NCI-H187 (cell line): Measurements from ENCODE around the gene LPO.

Source experiments
- DNase-seq, 2 experiments: peaks; one replicate each; lab custom pipeline; 2025; lab: John Stamatoyannopoulos, UW

LPO gene

DNA sequence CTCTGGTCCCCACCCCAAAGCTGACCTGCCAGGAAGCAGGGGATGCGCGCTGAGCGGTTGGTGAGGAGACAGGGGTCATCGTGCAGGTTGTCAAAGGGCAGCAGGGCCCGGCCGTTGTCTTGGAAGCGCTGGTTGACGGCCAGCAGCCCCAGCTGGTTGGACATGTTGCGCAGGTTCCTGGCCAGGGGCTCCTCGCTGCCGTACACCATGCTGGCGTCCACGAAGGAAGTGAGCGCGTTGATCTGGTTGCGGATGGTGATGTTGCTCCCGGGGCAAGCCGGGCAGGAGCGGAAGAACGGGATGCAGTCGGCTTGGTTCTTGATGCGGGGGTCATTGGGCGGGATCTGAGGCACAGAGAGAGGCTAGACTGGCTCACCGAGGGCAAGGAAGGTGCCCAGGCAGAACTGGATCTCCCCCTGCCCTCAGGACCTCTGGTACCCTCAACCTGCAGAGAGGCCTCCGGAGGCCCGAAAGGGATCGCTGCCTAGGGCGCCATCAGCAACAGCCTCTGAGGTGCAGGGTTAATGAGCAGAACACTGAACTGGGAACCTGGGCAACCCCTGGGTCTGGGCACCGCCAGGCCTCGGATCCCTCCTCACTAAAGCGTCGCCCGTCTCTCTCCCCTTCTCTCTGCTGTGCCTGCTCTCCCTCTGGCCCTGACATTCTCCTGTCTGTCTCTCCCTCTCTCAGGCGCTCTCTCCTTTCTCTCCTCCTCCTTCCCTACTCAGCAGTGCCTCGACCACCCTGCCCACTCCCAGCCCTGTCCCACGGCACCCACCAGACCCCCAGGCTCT, 39.6 kb downstream of the LPO start:
- no peak for DNase-seq

DNA sequence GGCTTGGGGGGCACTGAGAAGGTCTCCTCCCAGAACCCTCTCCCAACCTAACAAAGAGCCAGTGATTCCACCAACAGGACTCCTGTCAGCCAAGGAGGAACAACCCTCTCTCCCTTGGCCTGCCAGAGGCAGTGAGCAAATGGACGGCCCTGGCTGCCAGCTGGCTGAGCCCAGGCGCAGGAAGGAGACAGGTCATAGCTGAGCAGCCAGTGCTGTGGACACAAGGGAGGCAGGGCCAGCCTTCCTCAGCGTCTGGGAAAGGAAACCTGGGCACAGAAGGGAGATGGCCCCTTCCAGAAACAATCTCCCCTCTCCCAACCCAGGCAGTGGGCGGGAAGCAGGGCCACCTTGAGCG, 40.3 kb downstream of the LPO start:
- DNase-seq, result no peak

DNA sequence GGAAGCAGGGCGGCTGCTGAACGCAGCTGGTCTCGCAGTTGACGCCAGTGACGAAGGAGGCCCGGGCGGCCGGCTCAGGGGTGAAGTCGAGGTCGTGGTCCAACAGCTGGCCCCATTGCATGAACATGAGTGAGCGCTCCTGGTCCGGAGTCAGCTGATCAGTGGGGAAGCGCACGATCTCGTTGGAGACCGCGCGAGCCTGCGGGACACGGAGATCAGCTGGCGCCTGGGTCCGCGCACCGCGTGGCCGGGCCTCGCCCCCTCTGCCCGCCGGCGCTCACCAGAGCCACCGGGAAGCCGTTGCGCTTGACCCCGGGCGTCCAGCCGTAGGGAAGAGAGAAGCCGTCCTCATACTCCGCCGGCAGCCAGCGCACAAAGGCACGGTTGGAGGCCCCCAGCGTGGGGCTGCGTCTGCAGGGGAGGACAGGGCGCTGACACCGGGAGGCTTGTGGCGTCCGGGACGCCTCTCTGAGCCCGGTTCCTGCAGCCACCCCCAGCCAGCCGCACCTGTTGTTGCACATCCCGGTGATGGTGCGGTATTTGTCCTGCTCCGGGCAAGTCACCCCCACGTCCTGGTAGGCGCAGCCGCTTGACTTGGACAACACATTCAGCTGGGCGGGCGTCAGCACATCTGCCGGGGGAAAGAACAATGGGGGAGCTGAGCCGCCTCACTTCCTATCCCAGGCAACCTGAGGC, 40.8 kb downstream of the LPO start:
- DNase-seq, result no peak

DNA sequence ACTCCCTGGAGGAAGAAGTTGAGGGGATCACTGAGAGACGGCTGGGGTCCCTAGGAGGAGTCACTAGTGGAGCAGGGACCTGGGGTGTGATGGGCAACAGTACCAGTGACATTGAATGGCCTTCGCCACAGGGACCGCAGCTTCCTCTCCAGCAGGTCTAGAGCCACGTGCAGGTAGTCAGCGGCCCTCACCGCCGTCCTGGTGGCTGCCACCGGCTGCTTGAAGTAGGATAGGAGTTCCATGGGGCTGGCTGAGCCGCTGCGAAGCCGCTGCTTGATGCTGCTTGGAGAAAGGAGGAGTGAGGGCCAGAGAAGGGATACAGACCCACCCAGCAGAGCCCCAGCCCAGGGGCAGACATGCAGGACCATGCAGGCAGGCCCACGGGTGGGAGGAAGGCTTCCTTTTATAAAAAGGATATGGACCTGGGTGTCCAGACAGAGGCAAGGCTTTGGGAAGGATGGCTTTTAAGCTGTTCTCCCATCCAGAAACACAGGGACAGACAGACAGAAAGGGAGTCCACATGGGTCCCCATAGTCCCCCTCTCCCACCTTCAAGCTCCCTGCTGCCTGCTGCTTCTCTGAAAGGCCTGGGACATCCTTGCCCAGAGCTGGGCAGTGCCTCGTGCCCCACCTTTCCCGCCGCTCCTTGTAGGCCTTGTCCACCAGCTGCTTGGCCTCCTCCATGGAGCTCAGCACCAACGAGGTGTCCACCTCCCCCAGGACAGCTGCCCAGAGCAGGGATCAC, 41.5 kb downstream of the LPO start:
- DNase-seq, result no peak

DNA sequence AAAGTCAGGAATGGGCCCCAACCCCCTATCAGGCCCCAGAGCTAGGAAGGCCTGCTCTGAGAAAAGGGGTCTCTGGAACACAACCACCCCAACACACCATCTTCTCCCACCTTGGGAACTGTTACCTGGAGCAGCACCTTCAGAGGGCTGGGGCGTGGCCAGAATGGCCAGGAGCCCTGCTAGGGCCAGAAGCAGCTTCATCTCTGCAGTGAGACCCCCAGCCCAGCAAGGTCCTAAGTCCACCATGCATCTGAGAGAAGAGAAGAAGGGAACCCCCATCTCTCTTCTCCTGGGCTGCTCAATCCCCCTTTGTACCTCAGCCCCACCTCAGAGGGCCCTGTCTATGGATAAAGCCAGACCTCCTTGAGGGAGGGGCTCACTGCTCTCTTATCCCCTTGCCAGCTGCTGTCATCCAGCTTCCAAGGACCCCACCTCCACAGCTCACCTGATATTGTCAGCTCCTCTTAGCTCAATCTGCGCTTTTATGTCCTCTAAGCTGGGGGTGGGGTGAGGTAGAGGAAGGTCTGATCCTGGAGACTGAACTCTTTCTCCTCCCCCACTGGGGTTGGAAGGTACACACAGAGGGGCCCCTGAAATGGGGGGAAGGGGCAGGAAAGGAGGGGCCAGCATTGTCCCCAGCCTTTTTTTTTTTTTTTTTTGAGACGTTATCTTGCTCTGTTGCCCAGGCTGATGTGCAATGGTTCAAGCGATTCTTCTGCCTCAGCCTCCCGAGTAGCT, 42.3 kb downstream of the LPO start, which contains the start of gene MPO:
Gene MPO (minus strand): TSS at position 456 of the 738 bp plus-strand sequence. CDS start 177 bp downstream, at position 279.
- DNase-seq, result no peak

DNA sequence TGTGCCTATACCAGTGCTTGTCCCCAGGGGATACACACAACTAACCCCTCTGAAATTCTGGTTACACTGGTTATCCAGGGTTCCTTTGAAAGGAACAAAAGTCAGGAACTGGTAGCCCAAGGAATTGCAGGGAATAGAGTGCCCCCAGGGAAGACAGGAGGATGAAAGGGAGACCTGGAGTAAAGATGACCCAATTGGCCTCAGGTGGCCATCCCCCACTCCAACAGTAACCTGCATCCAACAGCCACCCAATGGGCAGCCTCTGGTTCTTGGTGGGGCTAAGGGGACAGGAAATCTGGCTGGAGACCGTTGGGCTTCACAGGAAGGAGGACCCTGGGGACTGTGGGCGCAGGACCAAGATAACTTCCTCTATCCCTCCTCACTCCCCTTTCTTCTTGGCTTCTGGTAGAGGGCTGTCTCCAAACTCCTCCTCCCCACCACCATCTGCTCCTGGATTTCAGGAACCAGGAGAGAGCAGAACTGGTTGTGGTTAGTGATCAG, 43.2 kb downstream of the LPO start:
- DNase-seq, result no peak

DNA sequence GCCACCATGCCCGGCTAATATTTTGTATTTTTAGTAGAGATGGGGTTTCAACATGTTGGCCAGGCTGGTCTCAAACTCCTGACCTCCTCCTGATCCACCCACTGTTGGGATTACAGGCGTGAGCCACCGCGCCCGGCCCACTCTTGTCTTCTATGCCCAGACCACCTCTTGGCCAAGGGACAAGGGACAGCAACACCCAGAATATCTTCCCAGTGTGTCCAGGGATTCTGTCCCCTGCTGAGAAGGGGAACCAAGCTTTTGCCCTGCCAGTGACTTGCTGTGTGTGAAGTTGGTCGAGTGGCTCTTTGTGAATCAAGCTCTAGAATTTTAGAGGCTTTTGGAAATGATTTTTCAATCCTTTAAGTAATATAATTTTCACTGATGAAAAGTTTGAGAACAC, 44.1 kb downstream of the LPO start:
- no peak for DNase-seq

DNA sequence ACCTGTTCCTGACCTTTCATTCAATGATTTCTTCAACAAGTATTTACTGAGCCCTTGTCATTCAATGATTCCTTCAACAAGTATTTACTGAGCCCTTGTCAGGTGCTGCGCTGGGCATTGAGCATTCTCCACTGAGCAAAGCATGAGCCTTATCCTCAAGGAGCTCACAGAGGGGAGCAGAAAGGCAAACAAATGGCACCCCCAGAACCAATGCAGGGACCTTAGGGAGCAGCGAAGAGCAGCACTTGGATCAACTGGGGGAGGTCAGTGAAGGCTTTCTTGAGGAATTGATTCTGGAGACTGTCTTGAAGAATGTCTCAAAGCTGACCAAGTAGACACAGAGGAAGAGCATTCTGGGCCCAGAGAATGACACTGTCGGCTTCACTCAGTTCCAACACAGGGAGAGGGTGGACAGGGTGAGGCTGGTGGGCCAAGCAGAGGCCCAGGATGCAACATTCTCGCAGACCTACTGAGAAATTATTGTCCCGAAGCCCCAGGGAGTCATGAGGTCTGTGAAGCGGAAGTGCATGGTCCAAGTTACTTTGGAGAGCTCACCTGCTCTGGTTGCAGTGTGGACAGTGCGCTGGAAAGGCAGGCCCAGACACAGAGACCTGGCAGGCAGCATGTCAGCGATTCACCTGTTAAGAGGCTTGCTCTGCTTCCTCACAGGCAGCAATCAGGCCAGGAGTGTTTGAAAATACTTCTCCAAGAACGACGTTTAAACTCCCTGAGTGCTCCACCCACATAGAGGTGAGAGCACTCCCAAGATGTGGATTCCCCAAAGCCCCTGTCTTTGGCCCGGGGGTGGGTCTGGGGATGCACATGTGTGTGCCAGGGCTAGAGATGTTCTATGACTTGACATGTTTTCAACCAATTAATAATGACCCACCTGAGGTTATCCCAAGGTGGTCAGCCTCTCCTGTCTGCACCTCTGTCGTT, 45.6 kb downstream of the LPO start:
- no peak for DNase-seq

DNA sequence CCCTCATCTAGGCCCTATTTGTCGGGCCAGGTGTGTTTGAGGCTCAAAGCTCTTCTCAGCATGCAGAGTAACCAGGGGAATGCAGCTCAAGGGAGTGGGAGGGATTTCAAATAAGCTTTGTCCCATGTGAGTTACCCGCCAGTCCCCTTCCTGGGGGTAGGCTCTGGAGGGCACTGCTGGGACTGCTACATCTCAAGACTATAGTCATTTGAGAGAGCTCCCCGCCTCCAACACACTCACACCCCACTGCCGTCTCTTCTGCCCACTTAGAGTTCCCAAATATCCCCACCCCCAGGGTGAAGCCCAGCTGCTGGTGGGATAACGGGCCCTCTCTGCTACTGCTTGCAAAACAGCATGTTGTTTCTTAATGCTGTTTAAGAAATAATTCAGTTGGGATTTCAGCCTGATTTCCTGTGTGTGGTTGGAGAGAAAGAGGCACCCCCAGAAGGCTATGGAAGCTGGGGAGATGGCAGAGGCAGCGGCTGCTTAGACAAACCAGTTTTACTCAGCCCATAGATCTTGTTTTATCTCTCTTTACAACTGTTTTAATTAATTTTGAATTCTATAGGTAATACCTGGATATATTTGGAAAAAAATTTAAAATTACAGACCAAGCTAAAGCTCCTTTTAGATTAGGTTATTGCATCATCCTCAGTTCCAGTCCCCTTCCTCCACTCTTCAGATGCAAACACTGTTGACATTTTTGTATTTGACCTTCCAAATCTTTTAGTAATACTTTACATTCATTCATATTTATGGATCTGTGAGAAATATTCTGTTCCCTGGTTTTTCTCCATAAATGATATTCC, 46.4 kb downstream of the LPO start:
- no peak for DNase-seq

DNA sequence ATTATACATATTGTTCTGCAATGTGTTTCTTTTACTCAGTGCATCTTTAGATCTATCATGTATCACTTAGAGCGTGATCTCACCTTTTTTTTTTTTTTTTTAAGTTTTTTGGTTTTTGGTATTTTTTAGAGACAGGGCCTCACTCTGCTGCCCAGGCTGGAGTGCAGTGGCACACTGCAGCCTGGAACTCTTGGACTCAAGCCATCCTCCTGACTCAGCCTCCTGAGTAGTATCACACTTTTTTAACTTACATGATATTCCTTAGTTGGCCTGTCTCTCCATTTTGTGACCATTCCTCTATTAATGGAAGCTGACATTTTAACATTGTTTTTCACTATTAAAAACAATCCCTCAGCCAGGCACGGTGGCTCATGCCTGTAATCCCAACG, 47.0 kb downstream of the LPO start:
- DNase-seq, result no peak

DNA sequence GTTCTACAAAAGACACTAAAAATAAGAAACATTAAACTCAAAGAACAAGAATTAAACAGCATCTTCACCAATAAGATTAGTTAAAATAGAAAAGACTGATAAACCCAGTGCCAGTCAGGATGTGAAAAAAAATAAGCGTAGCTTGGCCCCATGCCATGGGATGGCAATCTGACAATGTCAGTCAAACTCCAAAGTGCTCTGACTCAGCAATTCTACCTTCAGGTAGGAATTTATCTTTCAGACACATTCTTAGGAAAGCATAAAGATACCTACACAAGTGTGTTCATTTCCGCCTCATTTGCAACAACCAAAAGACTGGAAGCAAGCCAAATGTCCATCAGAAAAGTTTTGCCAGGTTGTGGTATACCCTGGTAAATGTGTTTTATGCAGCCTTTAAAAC, 51.5 kb downstream of the LPO start:
- peak in 1 of 2 experiments; percentile 23 for DNase-seq

DNA sequence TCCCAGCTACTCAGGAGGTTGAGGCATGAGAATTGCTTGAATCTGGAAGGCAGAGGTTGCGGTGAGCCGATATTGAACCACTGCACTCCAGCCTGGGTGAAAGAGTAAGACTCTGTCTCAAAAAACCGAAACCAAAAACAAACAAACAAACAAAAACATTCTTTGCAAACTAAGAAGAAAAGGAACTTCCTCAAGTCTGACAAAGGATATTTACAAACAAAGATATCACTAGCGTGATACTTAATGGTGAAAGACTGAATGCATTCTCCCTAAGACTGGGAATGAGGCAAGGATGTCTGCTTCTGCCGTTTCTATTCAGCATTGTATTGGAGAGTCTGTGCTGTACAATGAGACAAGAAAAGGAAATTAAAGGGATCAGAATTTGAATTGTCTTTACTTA, 52.9 kb downstream of the LPO start:
- no peak for DNase-seq

DNA sequence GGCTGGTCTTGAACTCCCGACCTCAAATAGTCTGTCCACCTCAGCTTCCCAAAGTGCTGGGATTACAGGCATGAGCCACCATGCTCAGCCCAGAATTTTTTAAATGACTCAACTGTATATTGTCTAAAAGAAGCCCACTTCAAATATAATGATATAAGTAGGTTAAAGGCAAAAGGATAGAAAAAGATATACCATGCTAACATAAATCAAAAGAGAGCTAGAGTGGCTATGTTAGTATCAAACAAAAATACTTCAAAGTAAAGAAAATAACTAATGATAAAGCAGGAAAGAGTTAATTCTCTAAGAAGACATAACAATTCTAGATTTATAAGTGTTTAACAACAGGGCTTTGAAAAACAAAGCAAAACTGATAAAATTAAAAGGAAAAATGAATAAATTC, 55.6 kb downstream of the LPO start:
- DNase-seq, result no peak

DNA sequence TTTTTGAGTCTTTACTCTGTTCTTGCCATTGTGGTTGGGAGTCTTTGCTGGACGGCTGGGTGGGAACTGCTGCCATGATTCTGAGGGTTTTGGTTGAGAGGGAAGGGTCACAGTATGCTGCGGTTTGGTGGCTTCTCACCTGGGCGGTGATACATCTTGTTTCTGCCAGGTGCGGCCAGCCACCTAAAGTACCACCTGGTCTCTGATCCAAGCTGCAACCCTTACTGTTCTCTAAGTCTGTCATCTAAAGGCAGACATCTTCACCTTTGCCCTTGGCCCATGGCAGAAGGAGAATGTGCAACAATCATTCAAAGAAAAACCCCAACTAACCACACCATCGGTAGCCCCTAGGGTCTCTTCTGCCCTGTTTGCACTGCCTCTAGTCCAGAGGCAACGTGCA, 62.0 kb downstream of the LPO start:
- no peak for DNase-seq

DNA sequence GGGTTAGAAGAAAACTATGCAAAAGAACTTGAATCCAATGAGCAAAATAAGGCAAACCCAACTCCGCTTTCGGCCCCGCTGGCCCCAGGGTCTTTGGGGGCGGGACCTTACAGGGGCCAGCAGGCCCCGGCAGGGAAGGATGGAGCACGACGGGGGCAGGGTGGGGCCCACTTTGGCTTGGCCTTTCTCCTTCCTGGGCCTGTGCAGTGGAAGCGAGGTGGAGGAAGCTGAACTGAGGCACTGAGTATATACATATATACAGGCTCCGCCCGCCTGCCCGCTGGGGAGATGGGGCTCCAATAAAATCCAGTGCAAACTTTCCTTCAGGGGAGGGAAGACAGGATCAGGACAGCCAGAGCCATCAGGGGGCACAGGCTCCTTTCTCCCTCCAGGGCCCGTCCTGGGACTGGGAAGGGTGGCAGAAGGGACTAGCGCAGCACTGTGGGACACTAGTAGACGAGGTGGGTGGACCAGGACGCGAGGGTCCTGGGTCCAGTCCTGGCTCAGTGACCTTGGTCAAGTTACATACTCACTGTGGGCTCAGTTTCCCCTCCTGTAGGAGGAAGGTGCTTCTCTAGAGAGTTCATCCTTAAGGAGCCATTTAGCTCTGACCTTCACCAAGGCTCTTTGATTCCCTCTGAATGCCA, 63.2 kb downstream of the LPO start:
- DNase-seq, result no peak

DNA sequence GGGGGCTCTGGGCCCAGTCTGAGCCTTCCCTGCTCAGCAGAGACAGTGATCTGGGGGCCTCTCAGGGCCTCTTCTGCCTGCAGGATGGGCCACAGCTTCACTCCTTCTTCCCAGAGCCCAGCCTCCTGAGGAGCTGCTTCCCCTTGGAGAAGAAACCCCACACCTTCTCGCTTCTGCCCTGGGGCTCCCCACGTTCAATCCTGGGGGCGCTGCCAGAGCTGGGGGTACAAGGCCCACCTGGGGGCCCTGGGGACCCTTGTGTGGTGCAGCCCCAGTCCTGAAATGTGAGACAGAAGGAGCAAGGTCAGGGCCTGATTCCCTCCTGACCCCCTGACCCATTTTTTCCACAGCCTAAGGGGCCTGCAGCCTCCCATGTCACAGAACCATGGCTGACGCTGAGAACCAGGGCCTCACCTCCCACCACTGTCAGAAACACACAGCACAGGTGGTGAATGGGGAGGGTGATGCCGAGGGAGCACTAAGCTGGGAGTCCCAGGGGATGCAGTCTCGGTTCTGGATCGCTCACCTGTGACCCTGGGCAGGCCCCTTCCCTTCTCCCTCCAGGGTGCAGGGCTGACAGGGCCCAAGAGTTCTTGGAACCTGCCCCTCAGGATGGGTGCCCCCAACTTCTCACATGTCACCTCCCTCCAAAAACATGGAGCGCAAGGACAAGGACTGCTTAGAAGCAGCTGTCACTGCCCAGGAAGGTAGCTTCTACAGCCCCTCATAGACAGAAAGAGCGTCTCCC, 64.0 kb downstream of the LPO start:
- no peak for DNase-seq

DNA sequence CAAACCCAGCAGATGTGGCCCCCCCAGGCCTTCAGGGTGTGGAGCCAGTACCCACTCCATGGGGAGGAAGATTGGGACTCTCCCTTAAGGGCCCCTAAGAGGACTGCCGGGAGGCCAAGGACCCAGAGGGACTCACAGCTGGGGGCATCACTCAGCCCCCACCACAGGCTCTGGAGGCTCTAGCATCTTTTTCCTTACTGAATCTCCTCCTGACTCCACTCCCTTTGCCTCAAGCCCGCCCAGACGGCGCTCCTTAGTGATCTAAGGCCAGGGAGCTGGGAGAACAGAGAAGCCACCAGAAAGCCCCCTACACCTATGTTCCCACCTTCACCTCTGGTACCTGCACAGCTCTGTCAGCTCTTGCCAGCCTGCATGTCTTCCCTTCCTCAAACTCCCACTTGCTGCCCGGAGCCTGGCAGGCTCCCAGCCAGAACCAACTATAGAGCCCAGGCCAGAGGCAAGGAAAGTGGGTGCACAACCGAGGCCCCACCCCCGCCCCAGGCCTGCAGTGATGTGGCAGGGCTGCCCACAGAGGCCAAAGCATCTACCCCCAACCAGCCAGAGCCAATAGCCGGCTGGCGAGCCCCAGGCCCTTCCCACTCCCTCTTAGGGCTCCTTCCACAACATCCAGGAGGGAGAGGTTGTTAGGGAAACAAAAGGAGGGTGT, 64.7 kb downstream of the LPO start:
- DNase-seq, result no peak
